ENCODE data around the gene RBM27.
"Not testable (repeated sequence)": the region's sequence is repeated elsewhere in the genome, so short reads cannot be mapped to it uniquely, and the experiment has no call there.

The RBM27 gene

GRCh38 chr5:146203011-146203871, at the start of gene RBM27:
Gene RBM27 (plus strand): TSS chr5:146203605. CDS start chr5:146203766, 161 bp downstream.
- Mint-ChIP-seq H3K36me3 (ENCODE audit: low read depth) (no peaks in the 10 kb centered on the region), H3K9me3 (no peaks in the 10 kb centered on the region), H3K27me3 (no peaks in the 10 kb centered on the region), H3K4me3 (no peak within 1 kb of the TSS), H3K4me1 (ENCODE audit: low read depth) (peaks cover 10% of the 10 kb centered on the region), H3K27ac (no peak within 1 kb of the TSS)

GRCh38 chr5:146158255-146158654, 45.1 kb upstream of the RBM27 start:
- peaks cover 64% of the 10 kb centered on the region for H3K36me3 Mint-ChIP-seq (ENCODE audit: low read depth)
- no peaks in the 10 kb centered on the region for H3K9me3 Mint-ChIP-seq
- H3K27me3 Mint-ChIP-seq, result no peaks in the 10 kb centered on the region
- no peak overlapping the region for H3K27ac Mint-ChIP-seq
- H3K4me1 Mint-ChIP-seq (ENCODE audit: low read depth), result no peaks in the 10 kb centered on the region
- H3K4me3 Mint-ChIP-seq, result no peak overlapping the region

- no peaks in the 10 kb centered on the region for H3K4me1 Mint-ChIP-seq (ENCODE audit: low read depth)
- peaks cover 78% of the 10 kb centered on the region for H3K36me3 Mint-ChIP-seq (ENCODE audit: low read depth)
- no peak overlapping the region for H3K4me3 Mint-ChIP-seq
- no peak overlapping the region for H3K27ac Mint-ChIP-seq
- H3K9me3 Mint-ChIP-seq, result no peaks in the 10 kb centered on the region
- H3K27me3 Mint-ChIP-seq, result no peaks in the 10 kb centered on the region
Measured at GRCh38 chr5:146164382-146164781, 39.0 kb upstream of the RBM27 start.

GRCh38 chr5:146165460-146165859, 37.9 kb upstream of the RBM27 start:
- no peaks in the 10 kb centered on the region for H3K27me3 Mint-ChIP-seq
- H3K9me3 Mint-ChIP-seq, result no peaks in the 10 kb centered on the region
- H3K4me3 Mint-ChIP-seq, result no peak overlapping the region
- peaks cover 6% of the 10 kb centered on the region for H3K4me1 Mint-ChIP-seq (ENCODE audit: low read depth)
- no peak overlapping the region for H3K27ac Mint-ChIP-seq
- H3K36me3 Mint-ChIP-seq (ENCODE audit: low read depth), result peaks cover 78% of the 10 kb centered on the region

- Mint-ChIP-seq H3K36me3 (ENCODE audit: low read depth) (peaks cover 79% of the 10 kb centered on the region), H3K4me3 (no peak overlapping the region), H3K4me1 (ENCODE audit: low read depth) (peaks cover 6% of the 10 kb centered on the region), H3K27me3 (no peaks in the 10 kb centered on the region), H3K27ac (no peak overlapping the region), H3K9me3 (no peaks in the 10 kb centered on the region)
Measured at GRCh38 chr5:146165903-146166302, 37.5 kb upstream of the RBM27 start.

GRCh38 chr5:146169076-146169475, 34.3 kb upstream of the RBM27 start:
- Mint-ChIP-seq H3K27ac (no peak overlapping the region), H3K9me3 (no peaks in the 10 kb centered on the region), H3K27me3 (no peaks in the 10 kb centered on the region), H3K36me3 (ENCODE audit: low read depth) (peaks cover 68% of the 10 kb centered on the region), H3K4me3 (no peak overlapping the region), H3K4me1 (ENCODE audit: low read depth) (peaks cover 15% of the 10 kb centered on the region)

- H3K27ac Mint-ChIP-seq, H3K9me3 Mint-ChIP-seq, H3K27me3 Mint-ChIP-seq, H3K4me3 Mint-ChIP-seq: not testable (repeated sequence)
- peaks cover 50% of the 10 kb centered on the region for H3K36me3 Mint-ChIP-seq (ENCODE audit: low read depth)
- peaks cover 20% of the 10 kb centered on the region for H3K4me1 Mint-ChIP-seq (ENCODE audit: low read depth)
Measured at GRCh38 chr5:146173049-146173448, 30.4 kb upstream of the RBM27 start.

- peaks cover 22% of the 10 kb centered on the region for H3K4me1 Mint-ChIP-seq (ENCODE audit: low read depth)
- no peak overlapping the region for H3K27ac Mint-ChIP-seq
- peaks cover 49% of the 10 kb centered on the region for H3K36me3 Mint-ChIP-seq (ENCODE audit: low read depth)
- no peak overlapping the region for H3K4me3 Mint-ChIP-seq
- H3K27me3 Mint-ChIP-seq, result no peaks in the 10 kb centered on the region
- no peaks in the 10 kb centered on the region for H3K9me3 Mint-ChIP-seq
Measured at GRCh38 chr5:146173597-146173996, 29.8 kb upstream of the RBM27 start.

GRCh38 chr5:146176805-146177204, 26.6 kb upstream of the RBM27 start:
- H3K9me3 Mint-ChIP-seq, result no peaks in the 10 kb centered on the region
- H3K36me3 Mint-ChIP-seq (ENCODE audit: low read depth), result peaks cover 49% of the 10 kb centered on the region
- no peaks in the 10 kb centered on the region for H3K27me3 Mint-ChIP-seq
- no peak overlapping the region for H3K4me3 Mint-ChIP-seq
- peaks cover 42% of the 10 kb centered on the region for H3K4me1 Mint-ChIP-seq (ENCODE audit: low read depth)
- H3K27ac Mint-ChIP-seq, result no peak overlapping the region

- H3K36me3 Mint-ChIP-seq (ENCODE audit: low read depth), result peaks cover 39% of the 10 kb centered on the region
- H3K27ac Mint-ChIP-seq, result peak overlapping the region; percentile 23
- H3K27me3 Mint-ChIP-seq, result no peaks in the 10 kb centered on the region
- peak overlapping the region; percentile 97 for H3K4me3 Mint-ChIP-seq
- no peaks in the 10 kb centered on the region for H3K9me3 Mint-ChIP-seq
- peaks cover 38% of the 10 kb centered on the region for H3K4me1 Mint-ChIP-seq (ENCODE audit: low read depth)
Measured at GRCh38 chr5:146179696-146180095, 23.7 kb upstream of the RBM27 start.

- H3K27me3 Mint-ChIP-seq, H3K9me3 Mint-ChIP-seq: not testable (repeated sequence)
- Mint-ChIP-seq H3K4me1 (ENCODE audit: low read depth) (peaks cover 43% of the 10 kb centered on the region), H3K36me3 (ENCODE audit: low read depth) (peaks cover 26% of the 10 kb centered on the region), H3K4me3 (peak overlapping the region; percentile 97), H3K27ac (peak overlapping the region; percentile 98)
Measured at GRCh38 chr5:146183403-146183802, 20.0 kb upstream of the RBM27 start.

- Mint-ChIP-seq H3K4me1 (ENCODE audit: low read depth) (peaks cover 31% of the 10 kb centered on the region), H3K9me3 (no peaks in the 10 kb centered on the region), H3K4me3 (peak overlapping the region; percentile 30), H3K27me3 (peaks cover 3% of the 10 kb centered on the region), H3K36me3 (ENCODE audit: low read depth) (peaks cover 15% of the 10 kb centered on the region), H3K27ac (no peak overlapping the region)
Measured at GRCh38 chr5:146185161-146185560, 18.2 kb upstream of the RBM27 start.

GRCh38 chr5:146188358-146188757, 15.0 kb upstream of the RBM27 start:
- Mint-ChIP-seq H3K4me1 (ENCODE audit: low read depth) (peaks cover 10% of the 10 kb centered on the region), H3K36me3 (ENCODE audit: low read depth) (no peaks in the 10 kb centered on the region), H3K4me3 (no peak overlapping the region), H3K27ac (no peak overlapping the region), H3K27me3 (peaks cover 9% of the 10 kb centered on the region), H3K9me3 (no peaks in the 10 kb centered on the region)

GRCh38 chr5:146192571-146193043, 10.8 kb upstream of the RBM27 start:
- peak overlapping the region; percentile 4 for H3K27ac Mint-ChIP-seq
- H3K9me3 Mint-ChIP-seq, result no peaks in the 10 kb centered on the region
- no peaks in the 10 kb centered on the region for H3K4me1 Mint-ChIP-seq (ENCODE audit: low read depth)
- no peak overlapping the region for H3K4me3 Mint-ChIP-seq
- peaks cover 6% of the 10 kb centered on the region for H3K27me3 Mint-ChIP-seq
- no peaks in the 10 kb centered on the region for H3K36me3 Mint-ChIP-seq (ENCODE audit: low read depth)

- H3K36me3 Mint-ChIP-seq (ENCODE audit: low read depth), result no peaks in the 10 kb centered on the region
- no peaks in the 10 kb centered on the region for H3K9me3 Mint-ChIP-seq
- H3K27ac Mint-ChIP-seq, result no peak overlapping the region
- H3K27me3 Mint-ChIP-seq, result peaks cover 6% of the 10 kb centered on the region
- H3K4me3 Mint-ChIP-seq, result no peak overlapping the region
- no peaks in the 10 kb centered on the region for H3K4me1 Mint-ChIP-seq (ENCODE audit: low read depth)
Measured at GRCh38 chr5:146193285-146193684, 10.1 kb upstream of the RBM27 start.

GRCh38 chr5:146194997-146195396, 8.4 kb upstream of the RBM27 start:
- not testable (repeated sequence) for H3K4me3 Mint-ChIP-seq; H3K4me1 Mint-ChIP-seq (ENCODE audit: low read depth); H3K27me3 Mint-ChIP-seq; H3K27ac Mint-ChIP-seq; H3K36me3 Mint-ChIP-seq (ENCODE audit: low read depth); H3K9me3 Mint-ChIP-seq

Measured in stimulated activated naive CD8-positive, alpha-beta T cell treated with anti-CD3 and anti-CD28 coated beads, Interleukin-15, Interleukin-2, amounts not matched to agents 100 ng/mL and 50 ng/mL, for 24 hours (primary cell).